ES-I3 (cell line): ENCODE measurements around the gene SSR1.
A peak's percentile ranks its signal among the peaks of the same experiment; 100 is the strongest.
"Not testable (repeated sequence)": the region's sequence is repeated elsewhere in the genome, so short reads cannot be mapped to it uniquely, and the experiment has no call there.

Experiments used
- H3K36me3 ChIP-seq: 2 replicates; pipeline ENCODE4 v1.6.1; 2013; ENCODE audit warnings: mild to moderate bottlenecking, low read length, control low read depth, moderate library complexity; ENCODE audit not compliant: insufficient read depth
- H3K4me1 ChIP-seq: 2 replicates; pipeline ENCODE4 v1.6.1; 2013; ENCODE audit warnings: mild to moderate bottlenecking, control low read depth, low read length; ENCODE audit not compliant: insufficient read depth
- H3K9ac ChIP-seq: 2 replicates; pipeline ENCODE4 v1.6.1; 2013; ENCODE audit warnings: low read depth, mild to moderate bottlenecking, low read length, moderate library complexity
- H3K9me3 ChIP-seq: 2 replicates; pipeline ENCODE4 v1.6.1; 2013; ENCODE audit warnings: mild to moderate bottlenecking, low read length, moderate library complexity; ENCODE audit not compliant: control insufficient read depth, insufficient read depth

The SSR1 gene

DNA sequence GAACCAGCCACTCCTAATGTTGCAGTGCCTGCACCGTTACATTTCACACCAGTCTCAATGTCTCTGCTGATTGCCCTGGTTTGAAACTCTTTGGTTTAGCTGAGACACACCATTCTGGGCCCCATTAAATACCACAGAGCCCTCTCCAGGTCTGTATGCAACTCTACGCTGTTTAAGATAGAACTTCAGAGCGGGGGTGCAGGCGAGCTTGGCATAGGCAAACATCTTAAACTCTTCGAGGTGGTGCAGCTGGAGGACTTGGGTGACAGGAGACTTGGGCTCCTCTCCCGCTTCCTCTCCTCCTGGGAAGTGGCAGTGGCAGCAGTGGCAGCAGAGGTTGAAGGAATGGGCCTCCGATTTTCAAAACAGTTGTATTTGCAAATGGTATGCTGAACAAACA is 18.5 kb upstream of the SSR1 start:
- no peaks in the 10 kb centered on the region for H3K9me3 ChIP-seq
- no peak overlapping the region for H3K9ac ChIP-seq
- H3K36me3 ChIP-seq, result no peaks in the 10 kb centered on the region
- H3K4me1 ChIP-seq, result 0 out of 2 replicates have a peak, but pooled peaks cover 4% of the 10 kb centered on the region

- no peaks in the 10 kb centered on the region for H3K36me3 ChIP-seq
Observed at GRCh38 chr6:7328243-7328642, 15.2 kb upstream of the SSR1 start.

GRCh38 chr6:7325750-7326149 is 12.8 kb upstream of the SSR1 start:
- no peak overlapping the region for H3K9ac ChIP-seq
- H3K4me1 ChIP-seq, result no peaks in the 10 kb centered on the region
- no peaks in the 10 kb centered on the region for H3K36me3 ChIP-seq
- H3K9me3 ChIP-seq, result no peaks in the 10 kb centered on the region

More at GRCh38 chr6:7328243-7328642, 15.2 kb upstream of the SSR1 start:
- Histone ChIP-seq H3K9ac (no peak overlapping the region), H3K4me1 (0 out of 2 replicates have a peak, but pooled peaks cover 4% of the 10 kb centered on the region), H3K9me3 (no peaks in the 10 kb centered on the region)

GRCh38 chr6:7324520-7324919 is 11.5 kb upstream of the SSR1 start:
- Histone ChIP-seq H3K36me3 (no peaks in the 10 kb centered on the region), H3K9ac (no peak overlapping the region)

GRCh38 chr6:7323074-7323473 is 10.1 kb upstream of the SSR1 start:
- Histone ChIP-seq H3K9ac (no peak overlapping the region), H3K9me3 (no peaks in the 10 kb centered on the region), H3K4me1 (no peaks in the 10 kb centered on the region), H3K36me3 (no peaks in the 10 kb centered on the region)

More at GRCh38 chr6:7324520-7324919, 11.5 kb upstream of the SSR1 start:
- Histone ChIP-seq H3K4me1 (no peaks in the 10 kb centered on the region), H3K9me3 (no peaks in the 10 kb centered on the region)

DNA sequence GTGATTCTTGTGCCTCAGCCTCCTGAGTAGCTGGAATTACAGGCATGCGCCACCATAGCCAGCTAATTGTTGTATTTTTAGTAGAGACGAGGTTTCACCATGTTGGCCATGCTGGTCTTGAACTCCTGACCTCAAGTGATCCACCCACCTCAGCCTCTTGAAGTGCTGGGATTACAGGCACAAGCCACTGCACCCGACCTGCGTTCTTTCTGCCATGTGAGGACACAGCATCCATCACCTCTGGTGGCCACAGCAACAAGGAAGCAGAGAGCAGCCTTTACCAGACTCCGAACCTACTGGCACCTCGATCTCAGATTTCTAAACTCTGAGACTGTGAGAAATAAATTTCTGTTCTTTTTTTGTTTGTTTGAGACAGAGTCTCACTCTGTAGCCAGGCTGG is 8.9 kb upstream of the SSR1 start:
- not testable (repeated sequence) for H3K9ac ChIP-seq, H3K4me1 ChIP-seq, H3K9me3 ChIP-seq, H3K36me3 ChIP-seq

DNA sequence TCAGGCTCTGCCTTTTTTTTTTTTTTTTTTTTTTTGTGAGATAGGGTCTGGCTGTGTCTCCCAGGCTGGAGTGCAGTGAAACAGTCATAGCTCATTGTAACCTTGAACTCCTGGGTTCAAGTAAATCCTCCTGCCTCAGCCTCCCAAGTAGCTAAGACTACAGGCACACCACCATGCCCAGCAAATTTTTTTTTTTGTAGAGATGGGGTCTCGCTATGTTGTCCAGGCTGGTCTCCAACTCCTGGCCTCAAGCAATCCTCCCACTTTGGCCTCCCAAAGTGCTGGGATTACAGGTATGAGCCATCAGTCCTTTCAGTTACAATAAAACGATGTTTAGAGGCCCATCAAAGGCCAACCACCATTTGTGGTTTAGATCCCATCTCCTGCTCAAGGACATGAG is 6.4 kb upstream of the SSR1 start:
- H3K9me3 ChIP-seq, result not testable (repeated sequence)

DNA sequence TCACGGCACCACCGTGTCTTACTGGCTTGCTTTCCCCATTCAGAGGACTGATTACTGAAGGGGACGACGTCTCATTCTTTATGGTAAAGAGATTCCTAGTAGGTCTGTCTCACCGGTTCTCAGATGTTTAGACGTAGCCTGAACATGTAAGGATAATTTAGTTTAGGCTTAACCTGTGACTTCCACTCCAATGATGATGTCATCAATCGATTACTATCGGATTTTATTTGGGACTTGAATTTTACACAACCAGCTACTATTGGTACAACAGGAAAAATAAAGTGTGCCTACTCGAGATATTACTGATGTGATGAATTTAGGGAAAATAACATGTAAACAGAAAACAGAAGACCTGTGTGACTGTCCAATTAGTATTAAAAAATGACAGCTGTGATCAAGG is 4.5 kb upstream of the SSR1 start:
- Histone ChIP-seq H3K9me3 (no peaks in the 10 kb centered on the region), H3K36me3 (no peaks in the 10 kb centered on the region), H3K9ac (no peak overlapping the region), H3K4me1 (no peaks in the 10 kb centered on the region)

More for the DNA sequence above, 6.4 kb upstream of the SSR1 start:
- not testable (repeated sequence) for H3K36me3 ChIP-seq, H3K9ac ChIP-seq, H3K4me1 ChIP-seq

- Histone ChIP-seq H3K9ac (no peak overlapping the region), H3K36me3 (no peaks in the 10 kb centered on the region), H3K4me1 (no peaks in the 10 kb centered on the region), H3K9me3 (no peaks in the 10 kb centered on the region)
Observed at GRCh38 chr6:7316658-7317533, 3.9 kb upstream of the SSR1 start.

DNA sequence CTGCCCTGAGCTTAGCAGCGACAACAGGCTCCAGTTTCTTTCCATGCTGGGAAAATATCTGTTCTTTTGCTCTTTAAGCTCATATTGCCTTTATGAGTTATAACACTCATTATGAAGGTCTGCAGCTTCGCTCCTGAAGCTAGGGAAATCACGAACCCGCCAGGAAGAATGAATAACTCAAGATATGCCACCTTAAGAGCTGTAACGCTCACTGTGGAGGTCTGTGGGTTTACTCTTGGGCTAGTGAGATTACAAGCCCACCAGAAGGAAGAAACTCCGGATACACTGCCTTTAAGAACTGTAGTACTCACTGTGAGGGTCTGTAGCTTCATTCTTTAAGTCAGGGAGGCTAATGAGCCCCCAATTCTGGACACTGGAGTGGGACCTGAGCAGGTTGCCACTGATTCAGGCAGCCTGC is 3.0 kb upstream of the SSR1 start:
- Histone ChIP-seq H3K4me1 (0 out of 2 replicates have a peak, but pooled peaks cover 4% of the 10 kb centered on the region), H3K9ac (no peak overlapping the region), H3K36me3 (no peaks in the 10 kb centered on the region), H3K9me3 (no peaks in the 10 kb centered on the region)

- H3K9me3 ChIP-seq, H3K4me1 ChIP-seq, H3K9ac ChIP-seq, H3K36me3 ChIP-seq: not testable (repeated sequence)
Observed at GRCh38 chr6:7315087-7315947, 2.3 kb upstream of the SSR1 start.

DNA sequence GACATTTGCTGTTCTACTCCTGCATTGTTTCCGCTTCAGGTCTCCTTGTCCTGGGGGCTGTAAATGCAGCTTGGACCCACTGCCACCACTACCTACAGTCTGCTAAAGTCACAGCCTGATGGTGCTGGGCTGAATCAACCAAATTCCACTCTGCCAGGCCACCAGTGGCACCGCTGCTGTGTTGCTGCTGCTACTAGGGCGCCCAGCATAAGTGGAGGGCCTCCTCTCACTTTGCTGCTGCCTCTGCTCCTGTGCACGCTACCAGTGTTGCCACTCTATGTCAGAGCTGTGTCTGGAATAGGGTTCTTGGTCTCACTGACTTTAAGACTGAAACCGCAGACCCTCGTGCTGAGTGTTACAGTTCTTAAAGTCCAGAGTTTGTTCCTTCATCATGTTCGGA is 1.4 kb upstream of the SSR1 start:
- Histone ChIP-seq H3K9ac (no peak overlapping the region), H3K36me3 (peaks cover 4% of the 10 kb centered on the region; the same call in 1 of the 2 replicates), H3K9me3 (no peaks in the 10 kb centered on the region), H3K4me1 (0 out of 2 replicates have a peak, but pooled peaks cover 5% of the 10 kb centered on the region)

- Histone ChIP-seq H3K4me1 (0 out of 2 replicates have a peak, but pooled peaks cover 5% of the 10 kb centered on the region), H3K36me3 (peaks cover 9% of the 10 kb centered on the region), H3K9ac (peak overlapping the region; percentile 95), H3K9me3 (no peaks in the 10 kb centered on the region)
Observed at GRCh38 chr6:7313505-7314165, 636 bp upstream of the SSR1 start.

DNA sequence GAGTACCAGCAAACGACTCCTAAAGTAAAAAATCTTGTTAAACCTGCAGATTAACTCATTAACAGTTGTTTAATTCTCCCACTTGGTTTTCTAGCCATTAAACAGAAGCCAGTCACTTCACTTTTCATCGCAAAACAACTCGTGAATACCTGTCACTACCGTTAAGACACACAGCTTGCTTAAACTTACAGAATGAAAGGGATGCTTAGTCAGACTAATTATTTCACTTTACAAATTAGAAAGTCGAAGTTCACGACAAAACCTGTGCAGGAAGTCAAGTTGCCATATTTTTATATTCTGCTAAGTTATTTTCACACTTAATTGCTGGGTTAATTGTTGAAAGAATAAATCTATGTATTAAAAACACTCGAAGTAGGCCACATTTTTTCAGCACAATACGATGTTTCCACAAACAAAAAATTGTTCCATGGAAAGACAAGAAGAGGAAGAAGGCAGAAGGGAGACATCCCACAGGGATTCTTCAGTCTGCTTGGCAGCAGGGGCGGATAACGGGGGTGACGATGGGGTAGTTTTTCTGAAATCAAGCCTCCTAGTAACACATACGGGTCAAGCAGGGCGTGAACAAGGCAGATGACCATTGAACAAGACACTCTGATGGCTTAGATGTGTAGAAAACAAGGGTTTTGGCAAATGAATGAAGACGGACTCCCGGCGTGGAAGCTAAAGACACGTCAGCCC is 933 bp downstream of the SSR1 start:
- peaks cover 20% of the 10 kb centered on the region for H3K36me3 ChIP-seq
- no peaks in the 10 kb centered on the region for H3K9me3 ChIP-seq
- peak overlapping the region; percentile 95 for H3K9ac ChIP-seq
- 0 out of 2 replicates have a peak, but pooled peaks cover 5% of the 10 kb centered on the region for H3K4me1 ChIP-seq
